CD4-positive, alpha-beta T cell (primary cell): ENCODE measurements around the gene TTBK1. TPM values are rescaled to one million over a fixed set of nuclear protein-coding genes. Genes with fewer than 3 reads are reported as not detected.

Experiments used
- ATAC-seq: fragments of 200-7000 bp; cut with Tn5 transposase; one replicate; pipeline ENCODE4 v1.10.0; 2022; ENCODE audit warnings: mild to moderate bottlenecking; ENCODE audit not compliant: poor library complexity
- CTCF ChIA-PET: fragments of 350-600 bp; sonication (Branson Sonifier 250); formaldehyde crosslinking; loops from one replicate; lab custom pipeline; 2021; ENCODE audit warnings: antibody characterized with exemption, inconsistent platforms; lab: Charles Lee
- POLR2A ChIA-PET: fragments of 350-600 bp; sonication (Branson Sonifier 250); formaldehyde crosslinking; loops from one replicate; lab custom pipeline; 2021; ENCODE audit warnings: antibody characterized with exemption, inconsistent platforms; lab: Charles Lee
- DNase-seq, 14 experiments: peaks; one replicate each; pipeline ENCODE4 v3.0.0-alpha.2; 2013 to 2020; ENCODE audit warnings: mixed read lengths in 2 of 14
- H3K27ac ChIP-seq, 2 donors: one replicate each; pipeline versions ENCODE4 v1.5.1 to v1.7.0; 2013; ENCODE audit warnings: low read length in 2 of 2, low read depth in 1 of 2, mild to moderate bottlenecking in 1 of 2
- H3K27me3 ChIP-seq, 2 experiments: 1 replicate in 1 of 2; 2 replicates in 1 of 2; pipeline versions ENCODE4 v1.6.1 to v1.7.0; 2013; ENCODE audit warnings: low read length in 2 of 2, control low read depth in 1 of 2, mild to moderate bottlenecking in 1 of 2, moderate library complexity in 1 of 2; ENCODE audit not compliant: insufficient read depth in 2 of 2, control insufficient read depth in 1 of 2
- H3K36me3 ChIP-seq: one replicate; pipeline ENCODE4 v1.6.1; 2013; ENCODE audit warnings: low read length, control low read depth; ENCODE audit not compliant: insufficient read depth
- H3K4me1 ChIP-seq: one replicate; pipeline ENCODE4 v1.6.1; 2013; ENCODE audit warnings: low read length, control low read depth; ENCODE audit not compliant: insufficient read depth
- H3K4me3 ChIP-seq: one replicate; pipeline ENCODE4 v1.5.1; 2013; ENCODE audit warnings: mild to moderate bottlenecking, low read length, moderate library complexity
- H3K9me3 ChIP-seq, 2 experiments: 1 replicate in 1 of 2; 2 replicates in 1 of 2; pipeline versions ENCODE4 v1.6.1 to v1.7.0; 2013; ENCODE audit warnings: low read length in 2 of 2, mild to moderate bottlenecking in 2 of 2, control low read depth in 1 of 2, moderate library complexity in 1 of 2; ENCODE audit not compliant: control insufficient read depth in 1 of 2, insufficient read depth in 1 of 2
- H3K27ac Mint-ChIP-seq: one replicate; pipeline ENCODE4 v1.8.0; 2020; ENCODE audit warnings: mixed read lengths
- H3K27me3 Mint-ChIP-seq: one replicate; pipeline ENCODE4 v1.8.0; 2021; ENCODE audit warnings: mixed read lengths
- H3K36me3 Mint-ChIP-seq: one replicate; pipeline ENCODE4 v1.8.0; 2021; ENCODE audit warnings: low read depth, mixed read lengths
- H3K4me1 Mint-ChIP-seq: one replicate; pipeline ENCODE4 v1.8.0; 2021; ENCODE audit warnings: low read depth, mixed read lengths
- H3K4me3 Mint-ChIP-seq: one replicate; pipeline ENCODE4 v1.8.0; 2020; ENCODE audit warnings: mild to moderate bottlenecking, mixed read lengths
- H3K9me3 Mint-ChIP-seq: one replicate; pipeline ENCODE4 v1.8.0; 2020; ENCODE audit warnings: mixed read lengths
- intact Hi-C, 2 experiments: fragments of 100-400 bp; cut with DNase I in 1 of 2; cut with micrococcal nuclease in 1 of 2; formaldehyde crosslinking; loops; one replicate each; pipeline versions ENCODE4 v1.15.1 to v1.9.0; 2023 to 2025; cut with DNase I, micrococcal nuclease
- total RNA-seq, 174 experiments: library from RNA in 2 of 174; stranded (reverse) in 2 of 174; gene quantifications; one replicate each; pipeline ENCODE4 v1.2.3 and lab custom pipeline; 2021 to 2026
- TF ChIP-seq, protein P1 (sequence below): fragments of 200-600 bp; IDR thresholded peaks from one replicate; pipeline ENCODE4 v1.8.0; 2022; ENCODE audit warnings: antibody characterized with exemption, mild to moderate bottlenecking

Gene TTBK1
- total RNA-seq, 2 experiments from 2014 or later, result not detected

DNA sequence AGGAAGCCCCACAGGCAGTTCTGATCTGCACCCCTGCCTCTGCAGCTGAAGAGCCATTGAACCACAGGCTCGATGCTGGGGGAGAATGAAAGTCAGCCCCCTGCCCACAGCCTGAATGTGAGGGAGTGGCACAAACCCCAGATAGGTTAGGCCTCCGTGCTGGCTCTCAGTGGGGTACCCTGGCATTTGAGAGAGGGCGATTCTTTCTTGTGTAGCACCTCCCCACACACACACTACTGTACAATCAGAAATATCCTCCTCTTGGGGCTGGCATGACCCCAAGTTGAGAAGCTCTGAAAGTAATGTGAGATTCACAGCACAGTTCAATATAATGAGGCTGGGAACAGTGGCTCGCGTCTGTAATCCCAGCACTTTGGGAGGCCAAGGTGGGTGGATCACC lies 17.9 kb downstream of the TTBK1 start:
- peaks cover 3% of the 10 kb centered on the region for H3K4me1 ChIP-seq
- no peaks in the 10 kb centered on the region for H3K9me3 ChIP-seq
- DNase-seq (no peak), ATAC-seq (no peak)
- peaks cover 0 to 4% of the 10 kb centered on the region in 2 experiments for H3K27me3 ChIP-seq
- POLR2A ChIA-PET, result no interaction called here
- H3K36me3 ChIP-seq, result no peaks in the 10 kb centered on the region
- intact Hi-C loops, result loop anchor here in 1 of 2 experiments (5.0 kb wide), 1 partner anchor 71 kb away; no protein-coding TSS in a partner anchor
- Mint-ChIP-seq H3K4me3 (no peak overlapping the region), H3K27me3 (peaks cover 9% of the 10 kb centered on the region), H3K9me3 (no peaks in the 10 kb centered on the region), H3K36me3 (no peaks in the 10 kb centered on the region), H3K27ac (no peak overlapping the region), H3K4me1 (no peaks in the 10 kb centered on the region)
- CTCF ChIA-PET, result no interaction called here
- H3K27ac ChIP-seq, result no peak overlapping the region
- H3K4me3 ChIP-seq, result no peak overlapping the region
- TF ChIP-seq, protein P1, sequence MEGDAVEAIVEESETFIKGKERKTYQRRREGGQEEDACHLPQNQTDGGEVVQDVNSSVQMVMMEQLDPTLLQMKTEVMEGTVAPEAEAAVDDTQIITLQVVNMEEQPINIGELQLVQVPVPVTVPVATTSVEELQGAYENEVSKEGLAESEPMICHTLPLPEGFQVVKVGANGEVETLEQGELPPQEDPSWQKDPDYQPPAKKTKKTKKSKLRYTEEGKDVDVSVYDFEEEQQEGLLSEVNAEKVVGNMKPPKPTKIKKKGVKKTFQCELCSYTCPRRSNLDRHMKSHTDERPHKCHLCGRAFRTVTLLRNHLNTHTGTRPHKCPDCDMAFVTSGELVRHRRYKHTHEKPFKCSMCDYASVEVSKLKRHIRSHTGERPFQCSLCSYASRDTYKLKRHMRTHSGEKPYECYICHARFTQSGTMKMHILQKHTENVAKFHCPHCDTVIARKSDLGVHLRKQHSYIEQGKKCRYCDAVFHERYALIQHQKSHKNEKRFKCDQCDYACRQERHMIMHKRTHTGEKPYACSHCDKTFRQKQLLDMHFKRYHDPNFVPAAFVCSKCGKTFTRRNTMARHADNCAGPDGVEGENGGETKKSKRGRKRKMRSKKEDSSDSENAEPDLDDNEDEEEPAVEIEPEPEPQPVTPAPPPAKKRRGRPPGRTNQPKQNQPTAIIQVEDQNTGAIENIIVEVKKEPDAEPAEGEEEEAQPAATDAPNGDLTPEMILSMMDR, result no peak

DNA sequence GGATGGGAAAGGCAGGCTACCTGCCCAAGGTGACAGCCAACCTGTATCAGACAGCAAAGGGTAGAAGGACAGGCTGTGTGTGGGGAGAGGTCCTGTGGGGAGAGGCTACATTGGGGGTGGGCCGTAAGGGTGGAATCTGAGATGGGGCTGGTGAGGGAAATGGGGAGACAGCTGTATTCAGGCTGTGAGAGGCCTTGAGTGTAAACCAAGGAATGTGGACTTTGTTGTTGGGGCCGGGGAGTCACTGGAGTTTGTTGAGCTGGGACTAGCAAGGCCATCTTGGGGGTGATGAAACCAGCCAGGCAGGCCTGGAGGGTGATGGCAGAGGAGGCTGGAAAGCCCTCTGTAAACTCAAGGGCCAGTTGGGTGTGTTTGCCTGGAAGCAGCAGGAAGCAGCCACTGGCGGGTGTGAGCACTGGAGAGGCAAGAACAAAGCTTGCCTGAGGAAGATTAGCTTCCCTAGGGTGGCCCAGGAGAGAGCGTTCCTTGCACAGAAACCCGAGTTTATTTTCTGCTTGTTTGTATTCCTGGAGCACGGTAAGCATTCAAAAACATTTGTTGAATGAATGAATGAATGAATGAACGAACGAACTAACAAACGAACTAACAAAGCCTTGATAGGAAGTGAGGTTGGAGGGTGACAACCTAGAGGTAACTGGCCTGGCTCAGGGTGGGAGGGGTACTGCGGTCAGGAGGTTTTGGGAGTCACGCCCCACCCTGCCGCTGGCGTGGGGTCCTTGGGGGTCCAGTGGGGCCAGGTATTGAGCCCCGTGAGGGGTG lies 18.9 kb downstream of the TTBK1 start:
- H3K36me3 Mint-ChIP-seq, result no peaks in the 10 kb centered on the region
- intact Hi-C loops, result loop anchor here in 1 of 2 experiments (5.0 kb wide), 1 partner anchor 70 kb away; no protein-coding TSS in a partner anchor
- CTCF ChIA-PET, result interaction anchor here (0.6 to 2.0 kb wide), 4 partner anchors 71 to 245 kb away, joined by 3 to 11 read pairs (median 6); no protein-coding TSS in a partner anchor
- H3K9me3 Mint-ChIP-seq, result no peaks in the 10 kb centered on the region
- POLR2A ChIA-PET, result no interaction called here
- peaks cover 9% of the 10 kb centered on the region for H3K27me3 Mint-ChIP-seq
- no peak overlapping the region for H3K4me3 ChIP-seq
- DNase-seq, result no peak
- no peak overlapping the region for H3K4me3 Mint-ChIP-seq
- H3K36me3 ChIP-seq, result no peaks in the 10 kb centered on the region
- no peak for ATAC-seq
- peaks cover 3% of the 10 kb centered on the region for H3K4me1 ChIP-seq
- H3K27ac Mint-ChIP-seq, result no peak overlapping the region
- no peaks in the 10 kb centered on the region for H3K4me1 Mint-ChIP-seq
- H3K27me3 ChIP-seq, result peaks cover 0 to 2% of the 10 kb centered on the region in 2 experiments
- no peaks in the 10 kb centered on the region for H3K9me3 ChIP-seq
- TF ChIP-seq, protein P1, result no peak
- no peak overlapping the region for H3K27ac ChIP-seq

DNA sequence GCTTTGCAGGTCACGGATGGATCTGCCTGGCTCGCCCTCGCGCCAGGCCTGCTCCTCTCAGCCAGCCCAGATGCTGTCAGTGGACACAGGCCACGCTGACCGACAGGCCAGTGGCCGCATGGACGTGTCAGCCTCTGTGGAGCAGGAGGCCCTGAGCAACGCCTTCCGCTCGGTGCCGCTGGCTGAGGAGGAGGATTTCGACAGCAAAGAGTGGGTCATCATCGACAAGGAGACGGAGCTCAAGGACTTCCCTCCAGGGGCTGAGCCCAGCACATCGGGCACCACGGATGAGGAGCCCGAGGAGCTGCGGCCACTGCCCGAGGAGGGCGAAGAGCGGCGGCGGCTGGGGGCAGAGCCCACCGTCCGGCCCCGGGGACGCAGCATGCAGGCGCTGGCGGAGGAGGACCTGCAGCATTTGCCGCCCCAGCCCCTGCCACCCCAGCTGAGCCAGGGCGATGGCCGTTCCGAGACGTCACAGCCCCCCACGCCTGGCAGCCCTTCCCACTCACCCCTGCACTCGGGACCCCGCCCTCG lies 19.6 kb downstream of the TTBK1 start:
- Mint-ChIP-seq H3K4me3 (no peak overlapping the region), H3K4me1 (no peaks in the 10 kb centered on the region), H3K27me3 (peaks cover 2% of the 10 kb centered on the region), H3K9me3 (no peaks in the 10 kb centered on the region), H3K27ac (no peak overlapping the region), H3K36me3 (no peaks in the 10 kb centered on the region)
- no peak for DNase-seq
- peaks cover 3% of the 10 kb centered on the region for H3K4me1 ChIP-seq
- ChIA-PET POLR2A (interaction anchor here (0.5 to 1.0 kb wide), 2 partner anchors 60 to 107 kb away, joined by 3 read pairs; partner anchors contain the start of gene ZNF318), CTCF (interaction anchor here (0.6 to 2.0 kb wide), 5 partner anchors 14 to 244 kb away, joined by 3 to 11 read pairs (median 5); no protein-coding TSS in a partner anchor)
- no peak overlapping the region for H3K4me3 ChIP-seq
- peaks cover 0 to under 1% of the 10 kb centered on the region in 2 experiments for H3K27me3 ChIP-seq
- TF ChIP-seq, protein P1, result no peak
- H3K36me3 ChIP-seq, result no peaks in the 10 kb centered on the region
- intact Hi-C loops, result loop anchor here (1.0 to 5.0 kb wide), 3 partner anchors 69 to 243 kb away; no protein-coding TSS in a partner anchor
- no peaks in the 10 kb centered on the region for H3K9me3 ChIP-seq
- no peak overlapping the region for H3K27ac ChIP-seq
- ATAC-seq, result no peak
